GM08714 (cell line): ENCODE measurements around the gene CDC42BPA.
"Not testable (repeated sequence)": the region's sequence is repeated elsewhere in the genome, so short reads cannot be mapped to it uniquely, and the experiment has no call there.

Source experiments
- H3K4me3 ChIP-seq: fragments of 200-500 bp; sonication (Bioruptor generic); 2 replicates; pipeline ENCODE4 v1.5.1; 2014; ENCODE audit warnings: mild to moderate bottlenecking, low read length, inconsistent platforms
- ZNF274 ChIP-seq: IDR thresholded peaks from 2 replicates; pipeline ENCODE4 v1.6.1; 2012; ENCODE audit warnings: mild to moderate bottlenecking, low read depth, low read length

CDC42BPA gene

DNA sequence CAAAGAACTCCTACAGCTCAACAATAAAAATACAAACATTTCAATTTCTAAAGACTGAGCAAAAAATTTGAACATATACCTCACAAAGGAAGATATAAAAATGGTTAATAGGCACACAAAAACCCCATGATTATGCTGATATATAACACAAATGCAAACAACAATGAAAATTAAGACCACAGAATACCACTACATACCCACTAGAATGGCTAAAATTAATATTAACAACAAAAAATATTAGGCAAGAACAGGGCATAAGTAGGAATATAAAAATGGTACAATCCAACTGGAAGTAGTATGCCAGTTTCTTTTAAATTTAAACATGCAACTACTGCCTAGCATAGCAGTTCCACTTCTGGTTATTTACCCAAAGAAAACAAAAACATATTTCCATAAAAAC lies 77.3 kb downstream of the CDC42BPA start:
- H3K4me3 ChIP-seq: no peak overlapping the region

DNA sequence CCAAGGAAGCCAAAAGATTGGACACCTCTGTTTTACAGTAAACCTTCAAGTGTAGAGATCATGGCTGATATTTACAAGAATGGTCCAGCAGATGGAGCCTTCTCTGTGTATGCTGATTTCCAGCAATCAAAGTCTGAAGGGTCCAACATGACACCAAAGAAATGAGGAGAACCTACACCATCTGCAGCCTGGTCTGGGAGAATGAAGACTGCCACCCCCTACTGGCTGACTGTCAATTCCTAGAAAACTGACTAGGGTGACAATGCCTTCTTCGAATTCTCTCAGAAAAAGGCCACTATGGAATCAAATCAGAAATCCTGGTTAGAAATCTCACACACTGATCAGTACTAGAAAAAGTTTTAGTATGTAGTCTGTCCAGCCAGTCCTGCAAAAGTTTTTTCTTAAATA lies 83.3 kb downstream of the CDC42BPA start:
- TF ChIP-seq ZNF274: no peak
- H3K4me3 ChIP-seq: no peak overlapping the region

More for the DNA sequence above, 77.3 kb downstream of the CDC42BPA start:
- TF ChIP-seq ZNF274: no peak

DNA sequence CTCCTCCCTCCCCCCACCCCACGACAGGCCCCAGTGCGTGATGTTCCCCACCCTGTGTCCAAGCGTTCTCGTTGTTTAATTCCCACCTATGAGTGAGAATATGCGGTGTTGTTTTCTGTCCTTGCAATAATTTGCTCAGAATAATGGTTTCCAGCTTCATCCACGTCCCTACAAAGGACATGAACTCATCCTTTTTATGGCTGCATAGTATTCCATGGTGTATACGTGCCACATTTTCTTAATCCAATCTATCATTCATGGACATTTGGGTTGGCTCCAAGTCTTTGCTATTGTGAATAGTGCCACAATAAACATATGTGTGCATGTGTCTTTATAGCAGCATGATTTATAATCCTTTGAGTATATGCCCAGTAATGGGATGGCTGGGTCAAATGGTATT lies 87.2 kb downstream of the CDC42BPA start:
- H3K4me3 ChIP-seq: not testable (repeated sequence)

DNA sequence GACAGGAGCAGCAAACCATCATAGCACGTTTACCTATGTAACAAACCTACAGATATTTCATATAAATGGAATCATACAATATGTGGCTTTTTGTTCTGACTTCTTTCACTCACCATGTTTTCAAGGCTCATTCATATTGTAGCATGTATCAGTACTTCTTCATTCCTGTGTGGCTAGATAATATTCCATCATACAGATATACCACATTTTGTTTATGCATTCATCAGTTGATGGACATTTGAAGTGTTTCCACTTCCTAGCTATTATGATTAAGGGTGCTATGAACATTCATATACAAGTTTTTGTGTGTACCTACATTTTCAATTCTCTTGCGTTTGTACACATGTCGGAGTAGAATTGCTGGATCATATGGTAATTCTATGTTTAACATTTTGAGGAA lies 90.1 kb downstream of the CDC42BPA start:
- TF ChIP-seq ZNF274: no peak

DNA sequence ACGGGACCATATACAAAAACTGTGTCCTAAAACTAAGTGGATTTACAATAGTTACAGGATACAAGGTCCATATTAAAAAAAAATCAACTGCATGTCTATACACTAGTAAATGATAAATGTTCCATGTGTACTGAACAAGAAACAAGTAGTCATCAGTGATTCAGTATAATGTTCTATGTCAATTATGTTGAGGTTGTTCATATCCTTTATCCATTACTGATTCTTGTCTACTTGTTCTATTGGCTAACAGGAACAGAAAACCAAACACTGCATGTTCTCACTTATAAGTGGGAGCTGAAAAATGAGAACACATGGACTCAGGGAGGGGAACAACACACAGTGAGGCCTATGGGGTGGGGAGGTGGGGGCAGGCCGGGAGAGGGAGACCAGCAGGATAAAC lies 90.5 kb downstream of the CDC42BPA start:
- no peak overlapping the region for H3K4me3 ChIP-seq
- no peak for TF ChIP-seq ZNF274

More for the DNA sequence above, 90.1 kb downstream of the CDC42BPA start:
- H3K4me3 ChIP-seq: no peak overlapping the region

DNA sequence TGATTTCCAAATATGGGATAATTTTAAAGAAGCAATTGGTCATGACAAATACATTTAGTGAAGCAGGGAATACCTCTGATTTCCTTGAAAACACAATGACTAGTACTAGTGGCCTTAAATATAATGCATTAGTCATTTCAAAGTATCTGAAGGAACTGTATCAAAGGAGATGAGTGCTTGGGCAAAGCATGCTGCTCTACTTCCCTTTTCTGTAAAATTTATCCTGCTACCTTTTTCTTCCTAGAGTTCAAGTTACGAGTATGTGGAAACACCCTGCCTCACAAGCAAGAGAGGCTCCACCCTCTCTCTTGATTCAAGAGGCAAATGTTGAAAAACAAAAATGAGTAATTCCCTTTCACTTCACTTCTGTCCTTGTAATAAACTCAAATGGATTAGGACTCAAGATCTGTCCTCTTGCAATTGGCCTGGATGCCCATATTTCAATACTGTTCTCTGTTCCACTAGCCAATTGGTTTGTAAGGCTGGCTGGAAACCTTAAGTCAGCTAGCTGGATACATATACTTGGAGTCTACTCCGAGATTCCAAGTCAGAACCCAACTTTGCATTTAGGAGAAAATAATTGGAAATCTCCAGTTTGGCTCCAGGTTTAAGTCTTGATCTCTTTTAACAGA lies 92.5 kb downstream of the CDC42BPA start:
- no peak overlapping the region for H3K4me3 ChIP-seq
- no peak for TF ChIP-seq ZNF274

DNA sequence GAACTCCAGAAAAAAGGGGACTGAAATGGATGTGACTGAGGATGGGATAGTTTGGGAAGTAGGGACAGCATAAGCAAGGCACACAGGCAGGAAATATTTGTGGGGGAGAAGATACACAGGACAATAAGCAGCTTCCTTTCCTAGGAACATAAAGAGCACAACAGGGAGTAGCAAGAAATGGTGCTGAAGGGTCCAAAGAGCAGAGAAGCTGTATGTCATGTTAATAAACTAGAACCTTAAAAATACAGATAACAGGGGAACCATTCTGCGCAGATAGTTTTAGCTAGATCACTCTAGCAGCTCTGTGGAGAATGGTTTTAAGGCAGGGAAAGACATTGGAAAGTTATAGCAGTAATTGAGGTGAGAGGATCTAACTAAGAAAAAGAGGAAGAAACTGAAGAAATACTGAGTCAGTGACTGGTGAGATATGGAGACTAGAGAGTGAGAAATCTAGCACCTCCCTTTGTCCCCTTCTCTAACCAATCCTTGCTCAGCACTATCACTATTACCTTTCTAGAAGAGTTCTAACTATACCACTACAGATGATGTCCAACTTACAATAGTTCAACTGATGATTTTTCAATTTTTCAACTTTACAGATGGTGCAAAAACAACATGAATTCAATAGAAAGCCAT lies 95.0 kb downstream of the CDC42BPA start:
- no peak overlapping the region for H3K4me3 ChIP-seq
- no peak for TF ChIP-seq ZNF274

DNA sequence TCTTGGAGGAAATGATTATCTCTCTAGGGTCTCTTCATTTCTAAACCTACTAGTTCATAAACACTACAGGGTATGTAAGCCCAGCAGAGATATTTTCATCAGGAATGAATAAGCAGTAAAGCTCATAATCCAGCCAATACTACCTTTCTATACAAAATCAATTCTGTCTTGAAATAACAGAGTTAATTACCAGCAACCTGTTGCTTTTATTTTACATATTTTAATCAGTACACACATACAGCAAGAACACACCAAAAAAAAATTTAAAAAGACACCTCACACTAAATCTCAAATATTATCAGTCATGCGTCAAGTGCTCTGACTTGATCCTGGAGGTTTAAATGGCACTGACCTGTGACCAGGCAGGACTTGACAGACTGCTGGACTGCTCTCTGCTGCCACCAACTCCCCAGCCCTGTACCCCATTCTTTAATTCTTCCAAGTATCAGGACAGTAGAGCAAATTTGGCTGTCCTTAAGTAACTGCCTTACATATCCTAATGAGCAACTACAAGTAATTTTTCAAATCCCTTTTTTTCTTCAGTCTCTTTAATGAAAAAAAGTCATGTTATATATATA lies 98.5 kb downstream of the CDC42BPA start:
- H3K4me3 ChIP-seq: no peak overlapping the region
- TF ChIP-seq ZNF274: no peak

DNA sequence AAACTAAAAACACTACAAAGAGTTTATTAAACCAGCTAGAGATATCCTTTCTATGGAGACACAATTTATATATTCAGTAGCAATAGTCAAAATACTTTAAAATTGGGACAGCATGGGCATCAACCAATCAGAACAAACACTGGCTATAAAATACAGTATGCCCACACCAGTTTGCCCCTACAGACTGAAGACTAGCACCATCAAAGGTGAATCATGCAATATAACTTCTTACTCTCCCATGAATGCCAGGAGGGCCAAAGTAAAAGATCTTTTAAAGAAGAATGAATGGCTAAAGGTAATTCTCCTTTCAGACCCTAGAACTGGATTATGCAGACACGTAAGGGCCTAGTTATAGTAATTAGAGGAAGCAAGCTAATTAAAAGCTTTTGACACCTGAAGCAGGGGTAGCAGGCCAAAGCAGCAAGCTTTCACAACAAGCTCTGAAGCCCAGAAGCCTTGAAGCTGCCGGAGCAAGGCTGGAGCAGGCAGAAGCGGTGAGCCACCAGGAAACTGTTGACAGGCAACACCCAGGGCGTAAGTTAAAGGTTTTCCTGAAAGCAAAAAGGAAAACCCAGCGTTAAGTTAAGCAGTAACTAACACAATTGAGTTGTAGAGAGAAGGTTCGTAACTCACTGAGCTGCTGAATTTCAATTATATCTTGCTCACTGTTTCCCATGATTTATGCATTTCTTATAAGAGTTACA lies 99.3 kb downstream of the CDC42BPA start:
- TF ChIP-seq ZNF274: no peak
- H3K4me3 ChIP-seq: no peak overlapping the region

DNA sequence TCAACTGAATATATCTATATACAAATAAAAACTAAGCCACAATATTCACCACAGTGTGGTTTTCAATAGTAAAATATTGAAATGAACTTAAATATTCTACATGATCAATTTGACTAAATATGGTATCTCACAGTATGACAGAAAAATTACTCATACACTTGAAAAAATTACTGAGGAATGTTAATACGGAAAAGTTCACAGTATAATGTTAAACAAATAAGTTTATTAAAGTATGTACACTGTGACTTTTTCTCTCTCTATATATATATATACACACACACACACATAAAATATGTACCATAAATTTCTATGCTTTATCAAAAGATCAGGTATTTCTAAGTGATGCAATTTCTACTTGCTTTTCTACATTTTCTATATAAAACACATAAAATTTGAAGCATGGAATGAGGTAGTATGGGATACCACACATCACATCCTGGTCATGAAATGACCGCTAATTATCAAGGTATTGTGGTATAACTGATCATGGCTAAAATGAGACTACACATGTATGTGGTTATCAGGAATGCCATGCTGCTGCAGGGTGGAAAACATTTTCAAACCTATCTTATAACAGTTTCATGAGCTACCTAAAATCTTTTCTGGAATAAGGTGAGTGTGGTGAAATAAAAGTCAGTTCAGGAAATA lies 102.3 kb downstream of the CDC42BPA start:
- H3K4me3 ChIP-seq: no peak overlapping the region
- TF ChIP-seq ZNF274: no peak

DNA sequence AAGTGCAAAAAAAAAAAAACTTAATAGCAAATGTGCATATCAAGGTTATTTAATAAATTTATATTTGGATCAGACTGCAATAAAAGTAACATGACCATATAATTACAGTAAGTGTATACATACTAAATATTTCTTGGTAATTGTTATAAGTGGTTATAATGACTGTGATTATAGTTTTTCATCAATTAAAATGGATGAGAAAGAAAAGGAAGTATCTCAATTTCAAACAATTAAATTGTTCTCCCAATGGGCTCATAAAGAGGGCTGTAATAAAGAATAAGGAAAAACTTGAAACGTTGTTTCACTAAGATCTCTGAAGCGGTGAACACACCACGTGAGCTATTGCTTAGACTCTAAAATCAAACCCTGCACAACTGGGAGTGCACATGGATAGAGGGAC lies 104.1 kb downstream of the CDC42BPA start:
- no peak for TF ChIP-seq ZNF274
- H3K4me3 ChIP-seq: no peak overlapping the region

DNA sequence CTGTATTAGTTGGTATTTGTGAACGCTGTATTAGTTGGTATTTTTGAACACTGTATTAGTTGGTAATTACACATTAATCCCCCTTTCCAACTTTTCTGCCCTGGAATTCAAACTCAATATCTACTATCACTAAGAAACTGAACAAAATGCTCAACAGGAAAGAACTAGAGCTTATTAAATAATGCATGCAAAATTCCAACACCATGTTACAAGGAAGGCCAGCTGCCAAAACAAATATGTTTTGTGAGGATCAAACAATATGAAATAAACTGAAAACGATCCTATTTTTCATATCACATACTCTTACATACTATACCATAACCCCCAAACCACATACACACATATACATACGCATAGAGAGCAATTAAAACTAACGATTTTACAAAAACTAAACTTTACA lies 104.9 kb downstream of the CDC42BPA start:
- TF ChIP-seq ZNF274: no peak
- H3K4me3 ChIP-seq: no peak overlapping the region

DNA sequence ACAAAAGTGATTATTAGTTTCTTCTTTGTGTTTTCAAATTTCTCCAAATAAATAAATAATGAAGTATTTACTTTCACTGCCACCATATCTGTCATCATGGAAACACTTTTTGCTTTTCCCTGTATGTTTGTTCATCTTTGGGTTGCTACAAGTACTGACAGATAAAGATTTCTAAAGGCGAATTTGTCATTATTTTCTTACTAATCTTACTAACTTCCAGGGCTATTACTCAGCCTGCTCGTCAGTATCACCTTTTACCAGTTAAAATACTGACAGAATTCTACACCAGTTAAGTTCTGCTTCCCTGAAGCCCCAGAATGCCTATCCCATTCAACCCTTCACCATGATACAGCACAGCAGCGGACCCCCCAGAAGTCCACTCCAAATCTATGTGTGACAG lies 106.1 kb downstream of the CDC42BPA start:
- no peak overlapping the region for H3K4me3 ChIP-seq
- TF ChIP-seq ZNF274: no peak

DNA sequence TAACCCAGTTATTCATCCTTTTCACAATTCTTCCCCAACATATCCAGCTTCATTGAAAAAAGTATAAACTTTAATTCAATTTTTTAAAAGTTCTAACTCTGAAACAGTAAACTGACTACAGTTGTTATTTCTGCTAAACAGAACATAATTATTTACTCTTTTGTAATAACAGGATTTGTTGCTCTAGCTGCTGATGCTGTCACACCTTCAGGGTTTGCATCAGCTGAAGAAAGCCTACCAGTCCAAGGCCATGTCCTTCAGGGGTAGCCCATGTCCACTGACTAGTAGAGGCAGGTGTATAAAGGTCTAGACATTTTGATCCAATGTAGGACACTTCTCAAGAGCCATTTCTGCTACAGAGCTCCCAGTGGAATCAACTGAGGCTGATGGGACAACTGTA lies 107.7 kb downstream of the CDC42BPA start:
- TF ChIP-seq ZNF274: no peak
- H3K4me3 ChIP-seq: no peak overlapping the region

DNA sequence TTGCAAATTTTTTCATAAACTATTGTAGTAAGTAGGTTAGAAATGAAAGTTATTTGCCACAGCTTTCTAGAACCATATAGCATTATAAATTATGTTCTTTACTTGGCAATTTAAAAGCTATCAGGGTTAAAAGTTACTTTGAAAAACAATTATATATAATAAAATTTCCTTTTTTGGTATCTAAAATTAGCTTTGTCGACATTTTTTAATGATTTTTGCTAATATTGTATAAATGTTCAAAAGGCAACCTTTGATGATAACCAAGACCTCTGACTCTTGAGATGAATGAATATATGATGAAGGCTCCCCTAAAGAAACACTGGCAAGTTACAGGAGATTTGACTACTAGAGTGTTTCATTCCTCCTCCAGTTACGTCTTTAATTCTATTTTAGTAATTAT lies 121.2 kb downstream of the CDC42BPA start:
- TF ChIP-seq ZNF274: no peak
- H3K4me3 ChIP-seq: no peak overlapping the region

DNA sequence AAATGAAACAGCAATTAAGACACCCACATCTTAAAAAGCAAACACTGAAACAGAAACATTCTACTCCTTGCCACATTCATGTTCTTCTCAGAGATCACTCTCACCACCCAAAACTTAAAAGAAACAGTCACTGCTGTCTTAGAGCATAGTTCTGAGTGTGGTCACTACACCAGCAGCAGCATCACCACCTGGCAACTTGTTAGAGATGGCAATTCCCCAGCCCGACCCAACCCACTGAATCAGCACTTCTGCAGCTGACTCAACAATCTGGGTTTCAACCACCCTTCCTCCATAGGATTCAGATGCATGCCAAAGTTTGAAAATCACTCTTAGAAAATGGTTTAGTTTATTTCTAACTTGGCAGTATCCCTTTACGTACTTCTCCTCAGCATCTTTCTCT lies 126.1 kb downstream of the CDC42BPA start:
- no peak overlapping the region for H3K4me3 ChIP-seq
- no peak for TF ChIP-seq ZNF274
